Esophagus squamous epithelium (tissue), 4 donors: ENCODE results near the gene AEN. TPM values are rescaled to one million over a fixed set of nuclear protein-coding genes. Genes with fewer than 3 reads are reported as not detected.

Experiments
- small RNA-seq, 4 donors: library from RNA; depleted of rRNA; stranded (forward); fragments of <200 nt; gene quantifications; one replicate each; pipeline ENCODE3, GENCODE V24; 2016
- total RNA-seq, 4 donors: library from RNA; depleted of rRNA; stranded (reverse); fragments of >200 nt; gene quantifications; one replicate each; pipeline ENCODE4 v1.1.0, GENCODE V29; 2016

AEN gene
- total RNA-seq, 4 donors from 2014 or later, result 13.4 to 31.4 (median 18.1) TPM

Small RNA genes within 50 kb of the gene (small RNA-seq; reads per million reads assigned to genes)
- 0 to 0.09 (median 0) reads per million in 4 donors for gene MIR1179
- gene MIR7-2, result 0 to 0.07 (median 0) reads per million in 4 donors

Other genes starting within 250 kb of the AEN start
- gene MRPL46, start 154.0 kb upstream of the AEN start, total RNA-seq, result 10 to 100 TPM; 23.3 to 43.5 (median 29.4) TPM
- 10 to 100 TPM; 19.6 to 49.2 (median 28.0) TPM for gene MRPS11, start 153.6 kb upstream of the AEN start, total RNA-seq
- gene DET1, start 74.7 kb upstream of the AEN start, total RNA-seq, result 1 to 10 TPM; 1.8 to 4.2 (median 2.3) TPM
- gene ISG20, start 17.7 kb downstream of the AEN start, total RNA-seq, result 10 to 100 TPM; 14.0 to 24.1 (median 19.7) TPM
- gene ACAN, start 182.1 kb downstream of the AEN start, total RNA-seq, result 1 to 10 TPM in 1 of 4 donors, under 1 TPM in 2, not detected in 1; 0.34 to 2.6 (median 0.76) TPM